ENCODE measurements around the gene MYBPC2.
A peak's percentile ranks its signal among the peaks of the same experiment; 100 is the strongest.

Gene MYBPC2

GRCh38 chr19:50500060-50500752, 67.5 kb downstream of the MYBPC2 start:
- CTCF ChIA-PET = interaction anchor here (0.5 kb wide), 1 partner anchor 91 kb away, joined by 3 read pairs; no protein-coding TSS in a partner anchor
- WGBS (ENCODE audit: insufficient coverage) = 86% methylated on average over 19 of the region's 27 CpGs
- POLR2A ChIA-PET = no interaction called here
- no peak overlapping the region for H3K27ac ChIP-seq (ENCODE audit: insufficient read depth in 1 of 2, low read depth in 1 of 2, low read length in 2 of 2, poor library complexity in 1 of 2, severe bottlenecking in 2 of 2)
- H3K36me3 ChIP-seq (ENCODE audit: control insufficient read depth in 4 of 4, insufficient read depth in 4 of 4, low read length in 3 of 4) = no peaks in the 10 kb centered on the region
- peak; percentile 47 to 59 (median 49) for DNase-seq
- no peaks in the 10 kb centered on the region for H3K9me3 ChIP-seq (ENCODE audit: control extremely low read depth in 1 of 5, control insufficient read depth in 4 of 5, insufficient read depth in 2 of 5, low read depth in 1 of 5, low read length in 4 of 5)
- no peaks in the 10 kb centered on the region for H3K27me3 ChIP-seq (replicated peaks in 2 of 5; ENCODE audit: control insufficient read depth in 4 of 5, insufficient read depth in 5 of 5, low read length in 4 of 5)
- H3K4me1 ChIP-seq (ENCODE audit: control extremely low read depth in 1 of 4, control insufficient read depth in 4 of 4, insufficient read depth in 4 of 4, low read length in 3 of 4) = no peaks in the 10 kb centered on the region
- peak overlapping the region in 1 of 7 experiments; percentile 18 for H3K4me3 ChIP-seq (ENCODE audit: control insufficient read depth in 1 of 7, extremely low read depth in 1 of 7, insufficient read depth in 4 of 7, low read depth in 2 of 7, low read length in 6 of 7)

DNA sequence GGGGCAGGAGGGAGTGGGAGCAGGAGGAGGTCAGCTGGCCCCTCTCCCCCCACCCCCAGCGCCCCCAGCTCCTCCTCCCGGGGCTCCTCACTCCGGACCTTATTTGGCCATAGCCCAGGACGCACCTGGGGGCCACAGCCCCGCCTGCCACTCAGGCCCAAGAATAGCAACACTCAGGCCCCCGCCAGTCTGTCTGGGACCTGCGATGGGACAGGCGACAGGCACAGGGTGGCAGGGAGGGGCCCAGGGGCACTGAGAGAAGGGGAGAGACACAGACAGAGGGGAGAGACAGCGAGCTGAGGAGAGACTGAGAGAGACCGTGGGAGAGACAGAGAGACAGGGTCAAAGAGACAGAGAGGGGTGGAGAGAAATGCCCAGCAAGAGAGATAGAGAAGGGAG, 68.1 kb downstream of the MYBPC2 start:
- H3K4me3 ChIP-seq (ENCODE audit: control insufficient read depth in 1 of 7, extremely low read depth in 1 of 7, insufficient read depth in 4 of 7, low read depth in 2 of 7, low read length in 6 of 7) = no peak overlapping the region
- H3K36me3 ChIP-seq (ENCODE audit: control insufficient read depth in 4 of 4, insufficient read depth in 4 of 4, low read length in 3 of 4) = peaks cover 0 to 2% (median 0%) of the 10 kb centered on the region in 4 experiments
- no peaks in the 10 kb centered on the region for H3K27me3 ChIP-seq (replicated peaks in 2 of 5; ENCODE audit: control insufficient read depth in 4 of 5, insufficient read depth in 5 of 5, low read length in 4 of 5)
- POLR2A ChIA-PET = no interaction called here
- no peaks in the 10 kb centered on the region for H3K4me1 ChIP-seq (ENCODE audit: control extremely low read depth in 1 of 4, control insufficient read depth in 4 of 4, insufficient read depth in 4 of 4, low read length in 3 of 4)
- no peak for DNase-seq
- WGBS (ENCODE audit: insufficient coverage) = 83% methylated on average over 10 of the region's 10 CpGs
- CTCF ChIA-PET = no interaction called here
- no peak overlapping the region for H3K27ac ChIP-seq (ENCODE audit: insufficient read depth in 1 of 2, low read depth in 1 of 2, low read length in 2 of 2, poor library complexity in 1 of 2, severe bottlenecking in 2 of 2)
- H3K9me3 ChIP-seq (ENCODE audit: control extremely low read depth in 1 of 5, control insufficient read depth in 4 of 5, insufficient read depth in 2 of 5, low read depth in 1 of 5, low read length in 4 of 5) = no peaks in the 10 kb centered on the region

DNA sequence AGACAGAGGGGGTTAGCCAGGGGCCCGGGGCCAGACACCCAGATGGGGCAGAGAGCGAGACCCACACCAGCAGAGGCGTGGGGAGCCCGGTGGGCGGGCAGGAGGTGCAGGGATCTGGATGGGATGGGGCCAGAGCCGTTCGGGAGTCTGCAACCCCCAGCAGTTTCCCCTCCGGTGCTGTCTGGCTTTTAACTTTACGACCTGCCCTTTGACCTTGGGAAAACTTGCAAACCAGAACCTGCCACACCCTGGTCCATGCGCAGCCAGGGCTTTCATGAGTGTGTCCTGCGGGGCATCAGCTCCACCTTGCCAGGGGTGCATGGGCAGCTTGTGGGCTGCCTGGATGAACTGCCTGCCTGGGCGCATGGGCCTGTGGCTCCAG, 68.5 kb downstream of the MYBPC2 start:
- DNase-seq = no peak
- CTCF ChIA-PET = interaction anchor here (0.7 kb wide), 1 partner anchor 68 kb away, joined by 3 read pairs; no protein-coding TSS in a partner anchor
- H3K9me3 ChIP-seq (ENCODE audit: control extremely low read depth in 1 of 5, control insufficient read depth in 4 of 5, insufficient read depth in 2 of 5, low read depth in 1 of 5, low read length in 4 of 5) = no peaks in the 10 kb centered on the region

GRCh38 chr19:50501568-50502475, 69.1 kb downstream of the MYBPC2 start:
- no peak for DNase-seq
- WGBS (ENCODE audit: insufficient coverage) = 94% methylated on average over 19 of the region's 25 CpGs
- POLR2A ChIA-PET = interaction anchor here (0.6 kb wide), 1 partner anchor 608 kb away, joined by 3 read pairs; no protein-coding TSS in a partner anchor

More for the DNA sequence above, 68.5 kb downstream of the MYBPC2 start:
- POLR2A ChIA-PET = interaction anchor here (0.6 kb wide), 1 partner anchor 608 kb away, joined by 3 read pairs; no protein-coding TSS in a partner anchor
- H3K27me3 ChIP-seq (replicated peaks in 2 of 5; ENCODE audit: control insufficient read depth in 4 of 5, insufficient read depth in 5 of 5, low read length in 4 of 5) = no peaks in the 10 kb centered on the region
- no peaks in the 10 kb centered on the region for H3K4me1 ChIP-seq (ENCODE audit: control extremely low read depth in 1 of 4, control insufficient read depth in 4 of 4, insufficient read depth in 4 of 4, low read length in 3 of 4)
- no peak overlapping the region for H3K27ac ChIP-seq (ENCODE audit: insufficient read depth in 1 of 2, low read depth in 1 of 2, low read length in 2 of 2, poor library complexity in 1 of 2, severe bottlenecking in 2 of 2)
- H3K4me3 ChIP-seq (ENCODE audit: control insufficient read depth in 1 of 7, extremely low read depth in 1 of 7, insufficient read depth in 4 of 7, low read depth in 2 of 7, low read length in 6 of 7) = no peak overlapping the region
- peaks cover 0 to 2% (median under 1%) of the 10 kb centered on the region in 4 experiments for H3K36me3 ChIP-seq (ENCODE audit: control insufficient read depth in 4 of 4, insufficient read depth in 4 of 4, low read length in 3 of 4)
- WGBS (ENCODE audit: insufficient coverage) = 85% methylated on average over 10 of the region's 12 CpGs

DNA sequence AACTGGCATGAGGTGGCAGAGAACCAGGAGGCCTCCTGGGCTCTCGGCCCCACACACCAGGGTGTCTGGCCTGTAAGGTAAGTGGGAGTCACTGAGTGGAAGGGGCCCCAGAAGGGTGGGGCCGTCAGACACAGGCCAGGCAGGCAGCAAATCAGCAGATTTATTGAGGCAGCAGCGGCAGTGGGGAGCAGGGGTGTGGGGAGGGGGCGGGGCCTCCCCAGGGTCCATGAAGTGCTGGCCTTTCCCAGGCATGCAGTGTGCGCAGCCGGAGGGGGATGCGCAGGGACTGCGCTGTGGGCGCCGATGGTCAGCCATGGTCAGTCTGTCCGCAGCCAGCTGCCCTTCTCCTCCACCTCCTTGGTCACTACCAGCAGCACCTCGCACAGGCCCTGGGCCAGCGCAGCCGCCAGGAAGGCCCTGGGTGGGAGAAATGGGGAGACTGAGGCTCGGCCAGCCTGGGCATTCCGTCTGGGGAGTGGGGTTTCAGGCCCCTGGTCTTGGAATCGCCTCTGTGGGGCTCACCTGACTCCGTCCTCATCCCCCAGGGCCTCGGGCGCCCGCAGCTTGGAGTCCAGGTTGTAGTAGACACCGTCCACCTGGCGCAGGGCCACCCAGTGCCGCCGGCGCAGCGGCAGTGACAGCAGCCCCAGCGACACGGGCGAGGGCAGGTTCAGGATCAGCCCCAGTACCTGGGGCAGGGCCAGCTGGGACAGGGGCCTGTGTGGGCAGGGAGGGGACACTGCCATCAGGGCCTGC, 73.3 kb downstream of the MYBPC2 start:
- no peaks in the 10 kb centered on the region for H3K27me3 ChIP-seq (replicated peaks in 2 of 5; ENCODE audit: control insufficient read depth in 4 of 5, insufficient read depth in 5 of 5, low read length in 4 of 5)
- ChIA-PET POLR2A (no interaction called here), CTCF (no interaction called here)
- DNase-seq = no peak
- H3K4me3 ChIP-seq (ENCODE audit: control insufficient read depth in 1 of 7, extremely low read depth in 1 of 7, insufficient read depth in 4 of 7, low read depth in 2 of 7, low read length in 6 of 7) = no peak overlapping the region
- WGBS (ENCODE audit: insufficient coverage) = 98% methylated on average over 16 of the region's 30 CpGs
- H3K36me3 ChIP-seq (ENCODE audit: control insufficient read depth in 4 of 4, insufficient read depth in 4 of 4, low read length in 3 of 4) = peaks cover 0 to 4% (median under 1%) of the 10 kb centered on the region in 4 experiments
- H3K4me1 ChIP-seq (ENCODE audit: control extremely low read depth in 1 of 4, control insufficient read depth in 4 of 4, insufficient read depth in 4 of 4, low read length in 3 of 4) = peaks cover 0 to 7% (median 6%) of the 10 kb centered on the region in 4 experiments
- H3K9me3 ChIP-seq (ENCODE audit: control extremely low read depth in 1 of 5, control insufficient read depth in 4 of 5, insufficient read depth in 2 of 5, low read depth in 1 of 5, low read length in 4 of 5) = no peaks in the 10 kb centered on the region
- H3K27ac ChIP-seq (ENCODE audit: insufficient read depth in 1 of 2, low read depth in 1 of 2, low read length in 2 of 2, poor library complexity in 1 of 2, severe bottlenecking in 2 of 2) = no peak overlapping the region

More at GRCh38 chr19:50501568-50502475, 69.1 kb downstream of the MYBPC2 start:
- no peak overlapping the region for H3K27ac ChIP-seq (ENCODE audit: insufficient read depth in 1 of 2, low read depth in 1 of 2, low read length in 2 of 2, poor library complexity in 1 of 2, severe bottlenecking in 2 of 2)
- CTCF ChIA-PET = interaction anchor here (0.6 to 0.7 kb wide), 2 partner anchors 16 to 67 kb away, joined by 3 read pairs; no protein-coding TSS in a partner anchor
- H3K4me1 ChIP-seq (ENCODE audit: control extremely low read depth in 1 of 4, control insufficient read depth in 4 of 4, insufficient read depth in 4 of 4, low read length in 3 of 4) = no peaks in the 10 kb centered on the region
- no peaks in the 10 kb centered on the region for H3K27me3 ChIP-seq (replicated peaks in 2 of 5; ENCODE audit: control insufficient read depth in 4 of 5, insufficient read depth in 5 of 5, low read length in 4 of 5)
- H3K9me3 ChIP-seq (ENCODE audit: control extremely low read depth in 1 of 5, control insufficient read depth in 4 of 5, insufficient read depth in 2 of 5, low read depth in 1 of 5, low read length in 4 of 5) = no peaks in the 10 kb centered on the region
- H3K36me3 ChIP-seq (ENCODE audit: control insufficient read depth in 4 of 4, insufficient read depth in 4 of 4, low read length in 3 of 4) = peaks cover 0 to 4% (median under 1%) of the 10 kb centered on the region in 4 experiments
- no peak overlapping the region for H3K4me3 ChIP-seq (ENCODE audit: control insufficient read depth in 1 of 7, extremely low read depth in 1 of 7, insufficient read depth in 4 of 7, low read depth in 2 of 7, low read length in 6 of 7)

DNA sequence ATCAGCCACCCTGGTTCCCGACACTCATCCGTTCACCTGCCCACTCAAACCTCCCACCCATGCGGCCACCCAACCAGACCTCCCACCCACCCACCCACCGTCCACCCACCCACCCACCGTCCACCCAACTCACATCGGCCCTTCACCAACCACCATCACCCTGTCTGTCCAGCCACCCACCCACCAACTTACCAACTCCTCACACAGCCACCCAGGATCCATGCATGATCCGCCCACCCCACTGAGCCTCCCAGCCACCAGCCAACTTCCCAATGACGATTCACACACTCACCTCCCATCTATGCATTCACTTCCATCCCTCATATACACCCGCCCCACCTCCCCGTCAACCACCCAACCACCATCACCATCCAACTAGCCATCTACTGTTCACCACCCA, 74.0 kb downstream of the MYBPC2 start:
- no peak for DNase-seq
- ChIA-PET POLR2A (no interaction called here), CTCF (no interaction called here)
- H3K9me3 ChIP-seq (ENCODE audit: control extremely low read depth in 1 of 5, control insufficient read depth in 4 of 5, insufficient read depth in 2 of 5, low read depth in 1 of 5, low read length in 4 of 5) = no peaks in the 10 kb centered on the region
- peaks cover 0 to 9% (median 7%) of the 10 kb centered on the region in 4 experiments for H3K4me1 ChIP-seq (ENCODE audit: control extremely low read depth in 1 of 4, control insufficient read depth in 4 of 4, insufficient read depth in 4 of 4, low read length in 3 of 4)
- 96% methylated on average over 4 of the region's 10 CpGs for WGBS (ENCODE audit: insufficient coverage)
- H3K27ac ChIP-seq (ENCODE audit: insufficient read depth in 1 of 2, low read depth in 1 of 2, low read length in 2 of 2, poor library complexity in 1 of 2, severe bottlenecking in 2 of 2) = no peak overlapping the region
- H3K27me3 ChIP-seq (replicated peaks in 2 of 5; ENCODE audit: control insufficient read depth in 4 of 5, insufficient read depth in 5 of 5, low read length in 4 of 5) = no peaks in the 10 kb centered on the region
- H3K4me3 ChIP-seq (ENCODE audit: control insufficient read depth in 1 of 7, extremely low read depth in 1 of 7, insufficient read depth in 4 of 7, low read depth in 2 of 7, low read length in 6 of 7) = no peak overlapping the region
- H3K36me3 ChIP-seq (ENCODE audit: control insufficient read depth in 4 of 4, insufficient read depth in 4 of 4, low read length in 3 of 4) = peaks cover 0 to 4% (median under 1%) of the 10 kb centered on the region in 4 experiments

Measured in common myeloid progenitor, CD34-positive (primary cell).